Common myeloid progenitor, CD34-positive (primary cell): ENCODE measurements around the gene ZNF416.

Source experiments
- CTCF ChIA-PET: fragments of 350-600 bp; sonication (Branson Sonifier 250); formaldehyde crosslinking; loops from one replicate; lab custom pipeline; 2021; ENCODE audit warnings: antibody characterized with exemption; lab: Charles Lee
- POLR2A ChIA-PET: fragments of 350-600 bp; sonication (Branson Sonifier 250); formaldehyde crosslinking; loops from one replicate; lab custom pipeline; 2021; ENCODE audit warnings: antibody characterized with exemption; lab: Charles Lee
- DNase-seq, 3 donors: peaks; one replicate each; pipeline versions ENCODE4 v3.0.0 to v3.0.0-alpha.2; 2013
- H3K27ac ChIP-seq, 2 experiments: 1 replicate in 1 of 2; 2 replicates in 1 of 2; pipeline ENCODE4 v1.7.0; 2013; ENCODE audit warnings: inconsistent platforms in 2 of 2, low read length in 2 of 2, mild to moderate bottlenecking in 2 of 2, low read depth in 1 of 2, moderate library complexity in 1 of 2; ENCODE audit not compliant: severe bottlenecking in 2 of 2, insufficient read depth in 1 of 2, poor library complexity in 1 of 2
- H3K27me3 ChIP-seq, 5 experiments: replicated peaks in 2 of 5; 1 replicate in 3 of 5; 2 replicates in 2 of 5; pipeline versions ENCODE4 v1.6.1 to v1.7.0; 2013; ENCODE audit warnings: low read length in 4 of 5, mild to moderate bottlenecking in 2 of 5, moderate library complexity in 2 of 5, inconsistent platforms in 1 of 5; ENCODE audit not compliant: insufficient read depth in 5 of 5, control insufficient read depth in 4 of 5
- H3K36me3 ChIP-seq, 4 experiments: 1 replicate in 2 of 4; 2 replicates in 2 of 4; pipeline versions ENCODE4 v1.6.1 to v1.7.0; 2013; ENCODE audit warnings: low read length in 3 of 4, control low read depth in 1 of 4, mild to moderate bottlenecking in 1 of 4; ENCODE audit not compliant: control insufficient read depth in 4 of 4, insufficient read depth in 4 of 4
- H3K4me1 ChIP-seq, 4 experiments: 1 replicate in 3 of 4; 2 replicates in 1 of 4; pipeline versions ENCODE4 v1.6.1 to v1.7.1; 2013; ENCODE audit warnings: low read length in 3 of 4, mild to moderate bottlenecking in 3 of 4, control low read depth in 1 of 4, inconsistent platforms in 1 of 4, moderate library complexity in 1 of 4; ENCODE audit not compliant: control insufficient read depth in 4 of 4, insufficient read depth in 4 of 4; ENCODE audit errors: control extremely low read depth in 1 of 4
- H3K4me3 ChIP-seq, 7 experiments: 1 replicate in 4 of 7; 2 replicates in 3 of 7; pipeline versions ENCODE4 v1.5.1 to v1.7.0; 2013; ENCODE audit warnings: mild to moderate bottlenecking in 7 of 7, low read length in 6 of 7, moderate library complexity in 6 of 7, inconsistent platforms in 2 of 7, low read depth in 2 of 7, control low read depth in 1 of 7; ENCODE audit not compliant: insufficient read depth in 4 of 7, control insufficient read depth in 1 of 7; ENCODE audit errors: extremely low read depth in 1 of 7
- H3K9me3 ChIP-seq, 5 experiments: 1 replicate in 4 of 5; 2 replicates in 1 of 5; pipeline versions ENCODE4 v1.6.1 to v1.7.1; 2013; ENCODE audit warnings: low read length in 4 of 5, mild to moderate bottlenecking in 2 of 5, inconsistent platforms in 1 of 5, low read depth in 1 of 5, moderate library complexity in 1 of 5; ENCODE audit not compliant: control insufficient read depth in 4 of 5, insufficient read depth in 2 of 5; ENCODE audit errors: control extremely low read depth in 1 of 5
- WGBS: methylation state at CpG from one replicate; pipeline ENCODE4 v1.1.5; 2013; ENCODE audit not compliant: insufficient coverage; 5-methylcytosine and 5-hydroxymethylcytosine counted together

The ZNF416 gene

DNA sequence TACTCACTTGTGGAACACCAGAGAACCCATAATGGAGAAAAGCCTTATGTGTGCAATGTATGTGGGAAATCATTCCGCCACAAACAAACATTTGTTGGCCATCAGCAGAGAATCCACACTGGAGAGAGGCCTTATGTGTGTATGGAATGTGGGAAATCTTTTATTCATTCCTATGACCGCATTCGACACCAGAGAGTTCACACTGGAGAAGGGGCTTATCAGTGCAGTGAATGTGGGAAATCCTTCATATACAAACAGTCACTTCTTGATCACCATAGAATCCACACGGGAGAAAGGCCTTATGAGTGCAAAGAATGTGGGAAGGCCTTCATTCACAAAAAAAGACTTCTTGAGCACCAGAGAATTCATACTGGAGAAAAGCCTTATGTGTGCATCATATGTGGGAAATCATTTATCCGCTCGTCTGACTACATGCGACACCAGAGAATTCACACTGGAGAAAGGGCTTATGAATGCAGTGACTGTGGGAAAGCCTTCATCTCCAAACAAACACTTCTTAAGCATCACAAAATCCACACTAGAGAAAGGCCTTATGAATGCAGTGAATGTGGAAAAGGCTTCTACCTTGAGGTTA, 40.7 kb downstream of the ZNF416 start:
- Histone ChIP-seq H3K36me3 (peaks cover 56 to 100% (median 72%) of the 10 kb centered on the region in 4 experiments), H3K4me1 (no peaks in the 10 kb centered on the region), H3K9me3 (peaks cover 21 to 93% (median 68%) of the 10 kb centered on the region in 5 experiments), H3K27ac (no peak overlapping the region), H3K27me3 (no peaks in the 10 kb centered on the region), H3K4me3 (peak overlapping the region in 1 of 7 experiments; percentile 16)
- ChIA-PET CTCF (no interaction called here), POLR2A (no interaction called here)
- 100% methylated on average over 3 of the region's 7 CpGs for WGBS
- DNase-seq = peak in 1 of 3 donors; percentile 11

DNA sequence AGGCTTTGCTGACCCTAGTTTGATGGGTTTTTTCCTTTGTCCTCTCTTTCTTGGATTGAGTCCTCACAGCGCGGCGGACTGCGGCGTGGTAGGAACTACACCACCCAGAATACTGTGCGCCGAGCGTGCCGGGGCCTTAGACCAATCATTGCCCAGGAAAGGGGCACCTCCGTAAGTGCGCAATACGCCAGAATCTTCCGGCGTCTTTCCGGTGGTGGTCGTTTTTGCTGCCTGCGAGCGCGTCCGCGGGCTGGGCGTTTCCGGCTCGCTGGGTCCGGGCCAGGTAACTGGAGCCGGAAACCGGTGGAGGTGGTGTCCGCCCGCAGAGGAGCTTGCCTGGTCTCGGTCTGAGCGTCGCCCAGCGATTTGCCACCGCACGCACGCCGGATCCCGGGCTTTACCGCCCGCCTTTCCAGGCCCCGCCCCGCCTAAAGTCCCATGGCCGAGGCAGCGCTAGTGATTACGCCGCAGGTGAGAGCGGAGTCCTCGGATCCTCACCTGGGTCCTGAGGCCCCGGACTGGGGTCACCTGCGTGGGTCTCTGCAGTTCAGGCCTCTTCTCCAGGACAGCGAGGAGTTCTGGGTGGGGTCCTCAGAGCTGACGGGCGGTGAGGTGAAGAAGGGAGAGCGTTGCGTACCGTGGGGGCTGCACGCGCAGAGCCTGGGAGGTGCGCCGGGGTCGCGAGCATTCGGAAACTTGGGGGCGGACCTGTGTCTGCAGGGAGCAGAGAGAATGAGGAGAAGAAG, 51.4 kb downstream of the ZNF416 start, which contains the start of gene ZNF549:
TSS of gene ZNF549 (plus strand) at position 221 of the 746 bp plus-strand sequence. CDS start at position 439, 218 bp downstream.
- ChIA-PET POLR2A (no interaction called here), CTCF (no interaction called here)
- peaks cover 6 to 27% (median 13%) of the 10 kb centered on the region in 5 experiments for H3K9me3 ChIP-seq
- peak within 1 kb of the TSS; percentile 83 to 97 (median 93) for H3K4me3 ChIP-seq
- H3K4me1 ChIP-seq = peaks cover 2 to 15% (median 11%) of the 10 kb centered on the region in 4 experiments
- peak; percentile 94 to 97 (median 97) for DNase-seq
- H3K27me3 ChIP-seq = no peaks in the 10 kb centered on the region
- peaks cover 10 to 20% (median 13%) of the 10 kb centered on the region in 4 experiments for H3K36me3 ChIP-seq
- H3K27ac ChIP-seq = peak within 1 kb of the TSS; percentile 61 to 83
- under 1% methylated on average over 53 of the region's 64 CpGs for WGBS
